GM23338 (cell line): ENCODE measurements around the gene DUOX1. TPM values are rescaled to one million over a fixed set of nuclear protein-coding genes. Genes with fewer than 3 reads are reported as not detected.

ENCODE experiments used
- ATAC-seq: fragments of 200-7000 bp; cut with Tn5 transposase; 3 replicates; pipeline ENCODE4 v1.9.1; 2020
- DNase-seq: peaks from one replicate; pipeline ENCODE4 v3.0.0-alpha.2; 2015; ENCODE audit warnings: low spot score
- H2AFZ ChIP-seq: fragments of 200-600 bp; sonication (generic); 2 replicates; pipeline ENCODE4 v1.8.0; 2016; ENCODE audit warnings: antibody characterized with exemption, mild to moderate bottlenecking, moderate library complexity
- H3F3A ChIP-seq: fragments of 200-600 bp; sonication (generic); replicated peaks from 2 replicates; pipeline ENCODE4 v1.8.0; 2017; ENCODE audit warnings: antibody characterized with exemption, mixed run types, low read depth
- H3K27ac ChIP-seq: fragments of 200-600 bp; sonication (generic); 2 replicates; pipeline ENCODE4 v1.6.1; 2016; ENCODE audit warnings: low read depth
- H3K27me3 ChIP-seq: fragments of 200-600 bp; sonication (generic); 2 replicates; pipeline ENCODE4 v1.8.0; 2016; ENCODE audit warnings: mild to moderate bottlenecking, mixed run types, moderate library complexity; ENCODE audit not compliant: insufficient read depth
- H3K36me3 ChIP-seq: fragments of 200-600 bp; sonication (generic); 2 replicates; pipeline ENCODE4 v1.8.0; 2016; ENCODE audit warnings: mild to moderate bottlenecking; ENCODE audit not compliant: insufficient read depth
- H3K4me1 ChIP-seq: fragments of 200-600 bp; sonication (generic); 2 replicates; pipeline ENCODE4 v1.8.0; 2016; ENCODE audit warnings: mild to moderate bottlenecking, moderate library complexity; ENCODE audit not compliant: insufficient read depth
- H3K4me2 ChIP-seq: fragments of 200-600 bp; sonication (generic); 2 replicates; pipeline ENCODE4 v1.7.1; 2017; ENCODE audit warnings: mixed run types
- H3K4me3 ChIP-seq: fragments of 200-600 bp; sonication (generic); 2 replicates; pipeline ENCODE4 v1.6.1; 2016; ENCODE audit warnings: mixed run types
- H3K79me2 ChIP-seq: fragments of 200-600 bp; sonication (generic); replicated peaks from 2 replicates; pipeline ENCODE4 v1.8.0; 2017; ENCODE audit warnings: mild to moderate bottlenecking; ENCODE audit not compliant: insufficient read depth
- H3K9me2 ChIP-seq: fragments of 200-600 bp; sonication (generic); 2 replicates; pipeline ENCODE4 v1.8.0; 2017; ENCODE audit not compliant: insufficient read depth
- H4K20me1 ChIP-seq: fragments of 200-600 bp; sonication (generic); replicated peaks from 2 replicates; pipeline ENCODE4 v1.8.0; 2017; ENCODE audit warnings: mild to moderate bottlenecking; ENCODE audit not compliant: insufficient read depth
- H3K27ac Mint-ChIP-seq: 2 replicates; pipeline ENCODE4 v1.8.0; 2020; ENCODE audit warnings: inconsistent platforms, mild to moderate bottlenecking, moderate library complexity, mixed read lengths
- H3K27me3 Mint-ChIP-seq: 3 replicates; pipeline ENCODE4 v1.8.0; 2022; ENCODE audit warnings: low read depth, mild to moderate bottlenecking, moderate library complexity, mixed read lengths, inconsistent platforms; ENCODE audit not compliant: insufficient read depth, poor library complexity
- H3K36me3 Mint-ChIP-seq: 3 replicates; pipeline ENCODE4 v1.8.0; 2021; ENCODE audit warnings: low read depth, mild to moderate bottlenecking, inconsistent platforms, moderate library complexity, mixed read lengths
- H3K4me1 Mint-ChIP-seq: 3 replicates; pipeline ENCODE4 v1.8.0; 2020; ENCODE audit warnings: mild to moderate bottlenecking, inconsistent platforms, mixed read lengths
- H3K4me3 Mint-ChIP-seq: 3 replicates; pipeline ENCODE4 v1.8.0; 2021; ENCODE audit warnings: moderate library complexity, mild to moderate bottlenecking, inconsistent platforms, mixed read lengths
- H3K9me3 Mint-ChIP-seq: 3 replicates; pipeline ENCODE4 v1.8.0; 2020; ENCODE audit warnings: moderate library complexity, mild to moderate bottlenecking, inconsistent platforms, mixed read lengths
- CREB1 ChIP-seq: fragments of 250-450 bp; sonication (Bioruptor Pico); IDR thresholded peaks from 2 replicates; pipeline ENCODE4 v1.5.0; 2020; ENCODE audit warnings: low read depth, mild to moderate bottlenecking, moderate library complexity
- ETS1 ChIP-seq: IDR thresholded peaks from 2 replicates; pipeline ENCODE4 v1.6.1; 2016; ENCODE audit warnings: antibody characterized with exemption
- EZH2 ChIP-seq: fragments of 200-600 bp; sonication (generic); IDR thresholded peaks from one replicate; pipeline ENCODE4 v1.8.0; 2017; ENCODE audit warnings: antibody characterized with exemption, mild to moderate bottlenecking, low read depth; ENCODE audit not compliant: unreplicated experiment
- EZH2phosphoT487 ChIP-seq: fragments of 200-600 bp; sonication (generic); IDR thresholded peaks from one replicate; pipeline ENCODE4 v1.8.1; 2018; ENCODE audit warnings: antibody characterized with exemption; ENCODE audit not compliant: unreplicated experiment
- JUNB ChIP-seq: IDR thresholded peaks from one replicate; pipeline ENCODE4 v1.6.1; 2016; ENCODE audit warnings: antibody characterized with exemption; ENCODE audit not compliant: unreplicated experiment
- NANOG ChIP-seq: IDR thresholded peaks from 2 replicates; pipeline ENCODE4 v1.6.1; 2016; ENCODE audit warnings: antibody characterized with exemption, borderline replicate concordance
- POLR2AphosphoS5 ChIP-seq: IDR thresholded peaks from 2 replicates; pipeline ENCODE4 v1.6.1; 2016; ENCODE audit warnings: antibody characterized with exemption, low read depth
- REST ChIP-seq: IDR thresholded peaks from one replicate; pipeline ENCODE4 v1.6.1; 2018; ENCODE audit warnings: antibody characterized with exemption; ENCODE audit not compliant: unreplicated experiment
- STAT1 ChIP-seq: IDR thresholded peaks from one replicate; pipeline ENCODE4 v1.6.1; 2016; ENCODE audit warnings: antibody characterized with exemption; ENCODE audit not compliant: unreplicated experiment
- ZNF114 ChIP-seq: fragments of 250-450 bp; sonication (Bioruptor Pico); IDR thresholded peaks from 2 replicates; pipeline ENCODE4 v1.5.0; 2020; ENCODE audit warnings: mild to moderate bottlenecking, moderate library complexity
- ZNF331 ChIP-seq: fragments of 250-450 bp; sonication (Bioruptor Pico); IDR thresholded peaks from 2 replicates; pipeline ENCODE4 v1.5.0; 2020; ENCODE audit warnings: low read depth, mild to moderate bottlenecking, moderate library complexity
- polyA plus RNA-seq: library from polyadenylated mRNA; unstranded; fragments of >200 nt; fragmentation: Nextera tagmentation; extraction: Ambion mirVana; gene quantifications from 2 replicates; pipeline ENCODE4 v1.2.1, GENCODE V29; 2016
- total RNA-seq: library from RNA; depleted of rRNA; stranded (reverse); fragments of >200 nt; shearing (Covaris generic); gene quantifications from 2 replicates; pipeline ENCODE4 v1.2.3, GENCODE V29; 2014
- TF ChIP-seq, protein P1 (sequence below), 2 experiments: fragments of 200-600 bp in 1 of 2; sonication (generic) in 1 of 2; conservative IDR thresholded peaks; 2 replicates each; pipeline versions ENCODE4 v1.5.1 to v1.6.1; 2016 to 2017; ENCODE audit warnings: antibody characterized with exemption in 2 of 2, low read depth in 2 of 2, mild to moderate bottlenecking in 2 of 2, moderate library complexity in 1 of 2

DUOX1 gene
- total and polyA plus RNA-seq, 2 experiments from 2014 or later, result 0.69 to 0.73 TPM

DNA sequence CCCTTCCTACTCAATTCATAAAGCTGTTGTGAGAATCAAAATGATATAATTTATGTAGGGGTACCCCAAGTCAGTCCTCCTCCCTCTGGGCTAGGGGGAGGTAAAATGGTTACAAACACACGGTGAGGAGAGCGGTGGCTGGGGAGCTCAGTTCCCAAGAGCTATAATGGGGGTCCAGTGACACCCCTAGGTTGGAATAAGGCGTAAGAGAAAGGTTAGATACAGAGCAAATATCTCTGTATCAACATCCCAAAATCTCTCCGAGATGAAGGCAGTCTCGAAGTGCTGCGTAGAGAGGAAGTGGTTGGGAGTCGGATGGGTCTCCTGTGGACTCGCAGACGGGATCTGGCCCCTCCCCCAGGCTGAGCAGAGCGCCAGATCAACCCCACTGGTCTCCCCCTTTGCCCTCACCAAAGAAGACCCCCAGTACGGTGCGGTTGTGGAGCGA is 17.6 kb upstream of the DUOX1 start (continued):
- TF ChIP-seq REST (no peak), ETS1 (no peak)

GRCh38 chr15:45112591-45113379 is 17.0 kb upstream of the DUOX1 start:
- Mint-ChIP-seq H3K4me1 (peaks cover 27% of the 10 kb centered on the region), H3K36me3 (no peaks in the 10 kb centered on the region; the same call in 2 of the 3 replicates), H3K4me3 (peak overlapping the region; percentile 58), H3K27me3 (peaks cover 82% of the 10 kb centered on the region), H3K9me3 (peaks cover 10% of the 10 kb centered on the region), H3K27ac (no peak overlapping the region)
- H3K4me2 ChIP-seq, result peak overlapping the region; percentile 88
- peaks cover 4% of the 10 kb centered on the region; the same call in 1 of the 2 replicates for H4K20me1 ChIP-seq
- H3K27me3 ChIP-seq, result peaks cover 95% of the 10 kb centered on the region
- DNase-seq (peak; percentile 55), ATAC-seq (peak; percentile 26)
- H3K9me2 ChIP-seq, result no peaks in the 10 kb centered on the region
- peak overlapping the region; percentile 93 for H2AFZ ChIP-seq
- no peaks in the 10 kb centered on the region for H3K36me3 ChIP-seq
- H3F3A ChIP-seq, result no peaks in the 10 kb centered on the region
- peaks cover 40% of the 10 kb centered on the region for H3K4me1 ChIP-seq
- no peaks in the 10 kb centered on the region for H3K79me2 ChIP-seq
- no peak overlapping the region for H3K27ac ChIP-seq
- peak overlapping the region; percentile 58 for H3K4me3 ChIP-seq
- TF ChIP-seq, protein P1, sequence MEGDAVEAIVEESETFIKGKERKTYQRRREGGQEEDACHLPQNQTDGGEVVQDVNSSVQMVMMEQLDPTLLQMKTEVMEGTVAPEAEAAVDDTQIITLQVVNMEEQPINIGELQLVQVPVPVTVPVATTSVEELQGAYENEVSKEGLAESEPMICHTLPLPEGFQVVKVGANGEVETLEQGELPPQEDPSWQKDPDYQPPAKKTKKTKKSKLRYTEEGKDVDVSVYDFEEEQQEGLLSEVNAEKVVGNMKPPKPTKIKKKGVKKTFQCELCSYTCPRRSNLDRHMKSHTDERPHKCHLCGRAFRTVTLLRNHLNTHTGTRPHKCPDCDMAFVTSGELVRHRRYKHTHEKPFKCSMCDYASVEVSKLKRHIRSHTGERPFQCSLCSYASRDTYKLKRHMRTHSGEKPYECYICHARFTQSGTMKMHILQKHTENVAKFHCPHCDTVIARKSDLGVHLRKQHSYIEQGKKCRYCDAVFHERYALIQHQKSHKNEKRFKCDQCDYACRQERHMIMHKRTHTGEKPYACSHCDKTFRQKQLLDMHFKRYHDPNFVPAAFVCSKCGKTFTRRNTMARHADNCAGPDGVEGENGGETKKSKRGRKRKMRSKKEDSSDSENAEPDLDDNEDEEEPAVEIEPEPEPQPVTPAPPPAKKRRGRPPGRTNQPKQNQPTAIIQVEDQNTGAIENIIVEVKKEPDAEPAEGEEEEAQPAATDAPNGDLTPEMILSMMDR (conservative IDR thresholded peaks at IDR 0.05; ENCODE audit: low read depth in 2 of 2), result no peak
- TF ChIP-seq ZNF331 (CRISPR knock-in tag) (no peak), EZH2 (peak; percentile 68), POLR2AphosphoS5 (no peak), JUNB (no peak), ZNF114 (CRISPR knock-in tag) (no peak), CREB1 (CRISPR knock-in tag) (no peak), ETS1 (no peak), REST (no peak), NANOG (no peak), STAT1 (no peak), EZH2phosphoT487 (peak; percentile 60)
